T47D (cell line): ENCODE results near the gene AFF3.
"Not testable (repeated sequence)": the region's sequence is repeated elsewhere in the genome, so short reads cannot be mapped to it uniquely, and the experiment has no call there.

Experiments
- DNase-seq, 2 experiments: peaks; one replicate each; pipeline versions ENCODE4 v3.0.0 to v3.0.0-alpha.2; 2011 to 2012; ENCODE audit warnings: low read depth in 1 of 2, low spot score in 1 of 2
- JUND ChIP-seq: IDR thresholded peaks from 2 replicates; pipeline ENCODE4 v1.6.1; 2012; ENCODE audit warnings: low read depth
- in situ Hi-C: cut with HindIII; loops from 2 replicates; pipeline ENCODE4 v1.10.0; 2016; ENCODE audit warnings: low sequenced_read_pairs, low pct_unique_long_range_greater_than_20kb

Gene AFF3

DNA sequence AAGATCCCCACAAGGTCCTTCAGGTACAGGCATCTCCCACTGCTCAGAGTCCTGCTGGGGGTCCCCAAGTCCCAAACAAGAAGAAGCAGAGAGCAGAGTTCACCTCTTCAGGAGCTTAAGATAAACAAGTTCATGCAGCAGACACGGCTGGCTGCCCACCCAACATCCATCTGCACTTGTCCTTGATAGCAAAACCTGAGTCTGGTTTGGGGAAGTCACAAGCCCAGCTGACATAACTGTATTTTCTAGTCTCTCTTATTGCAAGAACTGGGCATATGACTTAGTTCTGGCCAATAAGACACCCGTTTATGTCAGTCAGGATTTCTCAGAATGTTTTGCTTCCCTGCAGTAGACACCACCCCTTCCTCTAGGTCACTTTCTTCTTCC lies 31.8 kb downstream of the AFF3 start:
- in situ Hi-C loops, result no loop called here
- no peak for DNase-seq
- TF ChIP-seq JUND, result no peak

- no peak for TF ChIP-seq JUND
- DNase-seq, result no peak
- in situ Hi-C loops, result no loop called here
Measured at GRCh38 chr2:100109986-100110613, 32.3 kb downstream of the AFF3 start.

GRCh38 chr2:100108648-100109020 lies 33.8 kb downstream of the AFF3 start:
- DNase-seq, result not testable (repeated sequence)

DNA sequence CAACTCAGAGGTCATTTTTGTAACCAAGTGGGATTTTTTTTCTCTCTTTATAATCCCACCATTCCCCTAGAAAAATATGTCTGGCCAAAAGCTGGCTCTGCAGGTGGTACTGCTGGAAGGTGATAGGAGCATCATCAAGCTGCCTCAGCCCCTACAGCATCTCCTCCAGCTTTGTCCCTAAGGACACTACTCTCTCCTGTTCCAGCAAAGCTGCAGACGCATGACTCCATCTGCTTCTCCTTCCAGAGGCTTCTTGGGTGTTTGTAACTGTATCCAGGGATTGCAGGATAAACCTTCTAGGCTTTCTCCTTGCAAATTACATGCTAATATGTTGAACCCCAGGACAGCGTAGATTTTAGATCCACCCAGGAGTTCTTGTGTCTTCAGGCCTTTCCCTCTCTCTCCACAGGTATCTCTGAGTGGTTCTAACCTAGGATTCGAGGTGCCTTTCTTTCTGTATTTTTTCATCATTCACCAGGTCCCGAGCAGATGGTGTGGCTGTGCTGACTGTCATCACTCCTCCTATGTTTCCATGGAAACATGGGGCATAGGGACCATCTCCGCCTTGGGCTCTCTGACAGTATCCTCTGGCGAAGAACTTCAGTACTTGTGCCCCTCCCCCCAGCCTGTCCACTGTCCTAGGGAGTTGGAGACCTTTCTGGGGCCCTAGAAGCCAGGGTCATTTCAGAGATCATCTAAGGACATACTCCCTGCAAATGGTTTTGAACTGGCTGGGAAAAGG lies 34.3 kb downstream of the AFF3 start:
- DNase-seq, result no peak
- no peak for TF ChIP-seq JUND
- in situ Hi-C loops, result no loop called here

More at GRCh38 chr2:100108648-100109020, 33.8 kb downstream of the AFF3 start:
- in situ Hi-C loops, result not testable (repeated sequence)

- no peak for DNase-seq
- no peak for TF ChIP-seq JUND
Measured at GRCh38 chr2:100107440-100107839, 35.0 kb downstream of the AFF3 start.

DNA sequence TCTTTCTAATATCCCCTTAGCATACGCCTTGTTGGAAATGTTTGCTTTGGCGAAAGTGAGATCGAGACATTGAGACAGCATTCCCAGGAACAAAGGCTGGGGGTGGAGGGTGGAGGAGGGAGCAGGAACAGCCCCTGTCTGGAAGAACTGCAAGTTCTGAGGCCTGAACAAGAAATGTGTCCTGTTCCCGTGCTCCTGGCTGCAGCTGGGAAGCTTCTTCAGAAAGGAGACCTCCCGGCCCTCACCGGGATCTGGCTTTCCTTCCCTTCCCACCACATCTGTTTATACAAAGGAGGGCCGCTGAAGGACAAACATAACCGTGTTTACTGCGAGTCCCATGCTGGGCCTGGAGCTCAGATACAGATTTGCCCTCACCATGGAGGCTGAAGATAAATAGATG lies 35.9 kb downstream of the AFF3 start:
- in situ Hi-C loops, result no loop called here
- DNase-seq, result no peak
- TF ChIP-seq JUND, result no peak

More at GRCh38 chr2:100107440-100107839, 35.0 kb downstream of the AFF3 start:
- in situ Hi-C loops, result no loop called here

GRCh38 chr2:100105678-100106054 lies 36.7 kb downstream of the AFF3 start:
- in situ Hi-C loops, result no loop called here
- DNase-seq, result no peak
- no peak for TF ChIP-seq JUND

GRCh38 chr2:100104718-100105677 lies 37.4 kb downstream of the AFF3 start:
- TF ChIP-seq JUND, result no peak
- in situ Hi-C loops, result no loop called here
- DNase-seq, result peak; percentile 36 to 47

DNA sequence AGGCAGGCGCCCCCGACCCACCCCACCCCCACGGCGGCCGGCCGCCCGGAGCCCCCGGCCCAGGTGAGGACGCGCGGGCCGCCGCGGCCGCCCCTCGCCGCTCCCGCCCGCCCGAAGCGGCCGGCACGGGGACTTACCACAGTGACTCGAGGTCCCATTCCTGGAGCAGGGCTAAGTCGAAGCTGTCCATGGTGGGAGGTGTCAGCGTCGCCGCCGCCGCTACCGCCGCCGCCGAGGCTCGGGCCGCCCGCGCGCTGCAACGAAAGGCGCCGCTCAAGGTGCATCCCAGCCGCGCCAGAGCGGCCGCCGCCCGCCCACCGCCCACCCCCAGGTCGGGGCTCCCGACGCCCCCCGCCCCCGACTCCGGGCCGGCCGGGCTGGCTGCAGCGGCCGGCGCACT lies 38.1 kb downstream of the AFF3 start:
- in situ Hi-C loops, result not testable (repeated sequence)
- peak in 1 of 2 experiments; percentile 23 for DNase-seq

DNA sequence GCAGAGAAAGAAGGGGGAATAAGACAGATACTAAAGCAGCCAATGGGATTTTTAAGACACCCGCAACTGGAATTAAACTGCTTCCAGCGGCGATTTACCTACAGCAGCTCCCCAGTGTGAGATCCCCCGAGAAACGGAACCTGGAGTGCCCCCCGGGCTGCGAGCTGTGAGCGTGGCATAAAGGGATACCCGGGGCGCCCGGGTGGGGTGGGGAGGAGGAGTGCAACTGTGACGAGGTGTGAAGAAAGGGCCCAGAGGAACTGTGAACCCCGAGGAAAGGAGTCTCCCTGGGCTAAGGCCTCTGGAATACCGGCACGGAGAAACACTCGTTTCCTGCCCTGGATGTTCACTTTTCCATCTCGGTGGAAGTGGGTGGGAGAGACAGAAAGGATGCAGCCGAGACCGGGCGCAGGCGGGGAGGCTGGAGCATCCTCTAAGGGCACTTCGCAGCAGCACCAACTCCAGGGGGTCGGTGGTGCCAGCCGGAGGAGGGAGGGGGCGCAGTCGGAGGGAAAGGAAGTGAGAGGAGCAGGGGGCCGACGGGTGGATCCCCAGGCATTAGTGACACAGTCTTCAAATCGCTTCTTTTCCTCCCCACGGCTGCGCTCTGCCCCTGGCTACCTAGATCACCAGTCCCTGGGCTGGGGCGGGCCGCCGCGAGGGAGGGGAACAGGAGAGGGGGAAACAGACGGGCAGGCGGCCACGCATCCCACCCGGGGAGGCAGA lies 38.7 kb downstream of the AFF3 start:
- DNase-seq, in situ Hi-C loops: not testable (repeated sequence)

GRCh38 chr2:100102466-100103180 lies 39.8 kb downstream of the AFF3 start:
- DNase-seq, in situ Hi-C loops: not testable (repeated sequence)

DNA sequence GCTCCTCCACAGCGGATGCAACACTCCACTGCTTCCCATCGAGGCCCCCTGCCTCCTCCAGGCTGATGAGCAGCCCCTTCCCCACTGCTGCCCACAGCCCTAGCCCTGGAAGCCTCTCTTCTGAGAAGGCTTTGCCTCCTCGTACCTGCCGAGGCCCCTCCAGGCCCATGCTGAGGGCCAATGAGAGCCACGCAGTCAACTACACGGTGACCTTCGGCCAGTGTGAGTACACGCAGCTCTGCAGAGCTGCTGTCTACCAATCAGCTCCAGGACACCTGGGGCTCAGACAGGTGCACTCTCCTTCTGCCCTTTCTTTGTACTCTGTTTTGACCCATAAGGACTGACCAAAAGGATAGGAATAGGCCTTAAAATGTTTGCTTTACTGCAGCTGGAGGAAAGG lies 43.5 kb downstream of the AFF3 start:
- DNase-seq, in situ Hi-C loops: not testable (repeated sequence)

- in situ Hi-C loops, DNase-seq: not testable (repeated sequence)
Measured at GRCh38 chr2:100097611-100098294, 44.6 kb downstream of the AFF3 start.

GRCh38 chr2:100095845-100096244 lies 46.5 kb downstream of the AFF3 start:
- DNase-seq, in situ Hi-C loops: not testable (repeated sequence)

DNA sequence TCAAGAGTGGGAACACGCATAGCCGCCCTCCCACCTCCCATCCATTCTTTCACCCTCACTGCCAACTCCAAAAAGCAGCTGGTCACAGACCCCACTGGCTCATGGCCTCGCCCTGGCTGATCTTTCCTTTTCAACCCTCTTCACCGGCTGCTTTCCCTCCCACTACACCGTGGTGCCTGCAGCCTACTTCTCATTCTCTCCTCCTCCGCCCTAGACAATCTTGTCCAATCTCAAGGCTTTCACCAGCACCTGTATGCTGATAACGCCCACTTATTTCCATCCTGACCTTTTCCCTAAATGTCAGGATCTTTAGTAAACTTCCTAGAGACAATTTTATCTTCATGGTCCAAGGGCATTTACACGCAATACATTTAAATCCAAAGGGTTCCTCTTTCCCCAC lies 50.6 kb downstream of the AFF3 start:
- in situ Hi-C loops, DNase-seq: not testable (repeated sequence)

GRCh38 chr2:100085744-100086143 lies 56.6 kb downstream of the AFF3 start:
- in situ Hi-C loops, DNase-seq: not testable (repeated sequence)
